MM.1S (cell line): ENCODE data around the gene C10orf95.

Experiments
- EZH2 ChIP-seq: fragments of 300-600 bp; sonication (generic); optimal IDR thresholded peaks from 2 replicates; pipeline ENCODE3; 2017; ENCODE audit warnings: low read depth, mild to moderate bottlenecking, antibody characterized with exemption, low read length, mixed read lengths
- EZH2phosphoT487 ChIP-seq: fragments of 300-600 bp; sonication (generic); IDR thresholded peaks from 2 replicates; pipeline ENCODE4 v1.6.1; 2018; ENCODE audit warnings: antibody characterized with exemption, low read length

DNA sequence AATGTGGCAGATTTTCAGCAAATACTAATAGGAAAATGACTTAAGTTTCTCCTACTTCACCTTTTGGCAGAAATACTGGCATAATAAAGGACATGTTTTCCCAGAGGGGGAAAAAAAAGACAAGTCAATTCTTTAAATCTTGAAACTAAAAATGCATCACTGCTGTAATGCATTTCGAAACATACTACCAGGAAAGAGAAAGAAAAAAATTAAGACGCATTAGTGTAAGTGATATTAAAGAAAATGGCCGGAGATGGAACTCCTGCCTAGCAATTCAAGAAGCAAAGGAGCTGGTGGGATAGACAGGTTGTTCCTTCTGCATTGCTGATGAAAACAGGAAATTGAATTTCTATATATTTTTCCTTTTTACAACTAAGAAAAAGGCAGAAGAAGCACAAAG lies 48.0 kb upstream of the C10orf95 start:
- no peak for TF ChIP-seq EZH2
- TF ChIP-seq EZH2phosphoT487: no peak
